Stimulated activated CD8-positive, alpha-beta memory T cell treated with anti-CD3 and anti-CD28 coated beads, Interleukin-12 subunit alpha, Interleukin-12 subunit beta, amount 100 ng/mL, for 24 hours (primary cell): ENCODE results near the gene DRC3.

Experiments used
- DNase-seq: peaks from one replicate; pipeline ENCODE4 v3.0.0-alpha.2; 2020; ENCODE audit errors: extremely low read depth

Gene DRC3

GRCh38 chr17:18045691-18046350 lies 73.2 kb downstream of the DRC3 start:
- no peak for DNase-seq

DNA sequence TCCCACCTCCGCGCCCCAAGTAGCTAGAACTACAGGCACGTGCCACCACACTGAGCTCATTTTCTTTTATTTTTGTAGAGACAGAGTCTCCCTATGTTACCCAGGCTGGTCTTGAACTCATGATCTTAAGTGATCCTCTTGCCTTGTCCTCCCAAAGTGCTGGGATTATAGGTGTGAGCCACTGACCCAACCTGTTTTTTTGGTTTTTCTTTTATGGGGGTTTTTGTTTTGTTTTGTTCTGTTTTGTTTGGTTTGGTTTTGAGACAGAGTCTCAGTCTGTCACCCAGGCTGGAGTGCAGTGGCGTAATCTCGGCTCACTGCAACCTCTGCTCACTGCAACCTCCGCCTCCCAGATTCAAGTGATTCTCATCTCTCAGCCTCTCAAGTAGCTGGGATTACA lies 82.9 kb downstream of the DRC3 start:
- DNase-seq, result no peak

DNA sequence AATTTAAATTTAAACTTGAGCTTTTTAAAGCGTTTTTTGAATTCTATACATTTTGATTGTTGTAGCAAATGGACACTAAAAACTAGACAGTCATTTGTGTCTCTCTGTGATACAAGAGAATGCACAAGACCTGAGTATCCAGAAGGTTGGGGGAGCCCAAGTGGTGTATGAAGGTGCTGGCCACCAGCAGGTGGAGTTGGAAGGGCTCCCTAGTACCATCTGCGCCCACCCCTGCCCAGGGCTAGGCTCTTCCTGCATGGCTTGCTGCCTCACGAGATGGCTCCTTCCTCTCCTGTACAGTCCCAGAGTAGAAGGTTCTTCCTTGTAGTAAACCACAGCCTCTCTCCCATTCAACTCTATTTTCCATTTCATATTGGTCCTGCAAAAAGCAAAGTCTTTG lies 83.6 kb downstream of the DRC3 start:
- no peak for DNase-seq

- DNase-seq, result no peak
These were observed 86.6 kb downstream of the DRC3 start for GRCh38 chr17:18059283-18059682.

DNA sequence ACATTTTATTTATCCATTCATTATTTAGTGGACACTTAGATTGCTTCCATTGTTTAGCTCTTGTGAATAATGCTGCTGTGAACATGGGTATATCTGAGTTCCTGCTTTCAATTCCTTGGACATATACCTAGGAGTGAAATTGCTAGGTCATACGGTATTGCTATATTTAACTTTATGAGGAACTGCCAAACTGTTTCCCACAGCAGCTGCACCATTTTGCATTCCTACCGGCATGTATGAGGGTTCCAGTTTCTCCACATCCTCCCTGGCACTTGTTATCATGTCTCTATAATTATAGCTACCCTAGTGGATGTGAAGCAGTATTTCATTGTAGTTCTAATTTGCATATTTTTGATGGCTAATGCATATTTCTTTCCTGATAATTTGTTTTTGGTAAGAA lies 91.4 kb downstream of the DRC3 start:
- DNase-seq, result no peak

GRCh38 chr17:18065546-18065945 lies 92.9 kb downstream of the DRC3 start:
- DNase-seq, result no peak
